Panc1 (cell line): ENCODE measurements around the gene KDM3B. TPM values are rescaled to one million over a fixed set of nuclear protein-coding genes. Genes with fewer than 3 reads are reported as not detected.
A peak's percentile ranks its signal among the peaks of the same experiment; 100 is the strongest.

Experiments used
- ATAC-seq: fragments of 200-7000 bp; cut with Tn5 transposase; 2 replicates; pipeline ENCODE4 v1.9.1; 2020; ENCODE audit warnings: mild to moderate bottlenecking, moderate library complexity
- BruUV-seq: library from RNA; stranded (reverse); fragments of 400-500 nt; replicated peaks from 2 replicates; lab custom pipeline; 2021; lab: Mats Ljungman, UMichigan
- CTCF ChIA-PET: fragments of 300-600 bp; sonication (Branson Sonifier 250); formaldehyde crosslinking; loops from one replicate; lab custom pipeline; 2022; ENCODE audit warnings: antibody characterized with exemption; lab: Charles Lee
- POLR2A ChIA-PET: fragments of 300-600 bp; sonication (Branson Sonifier 250); formaldehyde crosslinking; loops from one replicate; lab custom pipeline; 2022; ENCODE audit warnings: antibody characterized with exemption; lab: Charles Lee
- DNase-seq: peaks from one replicate; pipeline ENCODE4 v3.0.0-alpha.2; 2010; ENCODE audit warnings: low read depth, low spot score
- H3K27ac ChIP-seq: 2 replicates; pipeline ENCODE4 v1.5.1; 2011; ENCODE audit warnings: mild to moderate bottlenecking, low read length, inconsistent platforms
- H3K27me3 ChIP-seq: fragments of 200-500 bp; sonication (Bioruptor generic); 2 replicates; pipeline ENCODE4 v1.6.0; 2014; ENCODE audit warnings: low read length, inconsistent platforms; ENCODE audit not compliant: control insufficient read depth, insufficient read depth
- H3K36me3 ChIP-seq: fragments of 200-500 bp; sonication (Bioruptor generic); 2 replicates; pipeline ENCODE4 v1.5.1; 2014; ENCODE audit warnings: inconsistent platforms, mild to moderate bottlenecking, low read length, moderate library complexity; ENCODE audit not compliant: control insufficient read depth, insufficient read depth
- H3K4me1 ChIP-seq: 2 replicates; pipeline ENCODE4 v1.5.1; 2011; ENCODE audit warnings: inconsistent platforms, mild to moderate bottlenecking, low read length, moderate library complexity; ENCODE audit not compliant: control insufficient read depth, insufficient read depth
- H3K4me3 ChIP-seq, 2 experiments: 2 replicates each; pipeline ENCODE4 v1.5.1; 2011 to 2012; ENCODE audit warnings: low read depth in 2 of 2, low read length in 2 of 2, mild to moderate bottlenecking in 2 of 2, inconsistent platforms in 1 of 2, moderate library complexity in 1 of 2
- H3K9me3 ChIP-seq: fragments of 200-500 bp; sonication (Bioruptor generic); 2 replicates; pipeline ENCODE4 v1.5.1; 2014; ENCODE audit warnings: low read depth, mild to moderate bottlenecking, inconsistent platforms, low read length, moderate library complexity; ENCODE audit not compliant: control insufficient read depth, insufficient read depth
- CTCF ChIP-seq: fragments of 450-650 bp; IDR thresholded peaks from 2 replicates; pipeline ENCODE4 v1.5.1; 2017; ENCODE audit warnings: mild to moderate bottlenecking
- POLR2AphosphoS5 ChIP-seq: IDR thresholded peaks from 2 replicates; pipeline ENCODE4 v1.6.1; 2012; ENCODE audit warnings: mild to moderate bottlenecking, low read depth, low read length, moderate library complexity
- REST ChIP-seq, 2 experiments: IDR thresholded peaks; 2 replicates each; pipeline ENCODE4 v1.6.1; 2011 to 2012; ENCODE audit warnings: low read depth in 2 of 2, control low read depth in 1 of 2, low read length in 1 of 2, mild to moderate bottlenecking in 1 of 2, moderate library complexity in 1 of 2; ENCODE audit not compliant: insufficient read depth in 1 of 2
- SIN3A ChIP-seq: IDR thresholded peaks from 2 replicates; pipeline ENCODE4 v1.6.1; 2012; ENCODE audit warnings: low read depth, mild to moderate bottlenecking, low read length, moderate library complexity, borderline replicate concordance; ENCODE audit not compliant: insufficient read depth
- TCF7L2 ChIP-seq: IDR thresholded peaks from 2 replicates; pipeline ENCODE4 v1.6.1; 2011; ENCODE audit warnings: mild to moderate bottlenecking, low read depth, low read length, inconsistent platforms
- in situ Hi-C: cut with HindIII; loops from 2 replicates; pipeline ENCODE4 v1.10.0; 2016; ENCODE audit warnings: low sequenced_read_pairs, low pct_unique_long_range_greater_than_20kb
- intact Hi-C: fragments of 100-400 bp; cut with micrococcal nuclease; formaldehyde crosslinking; loops from one replicate; pipeline ENCODE4 v1.10.0; 2022; ENCODE audit not compliant: unreplicated experiment
- total RNA-seq: library from RNA; stranded (reverse); gene quantifications from one replicate; pipeline ENCODE4 v1.2.1, GENCODE V29; 2021; ENCODE audit not compliant: unreplicated experiment

Gene KDM3B
- total RNA-seq, 1 experiment from 2014 or later, result 65.0 TPM

GRCh38 chr5:138438724-138439476 is 86.4 kb downstream of the KDM3B start, which contains the start of gene REEP2:
Gene REEP2 (plus strand): TSS chr5:138439057. CDS start chr5:138439209, 152 bp downstream.
- ATAC-seq (peak; percentile 75), DNase-seq (no peak)
- no TSS peak for BruUV-seq
- TF ChIP-seq SIN3A, result 0 out of 2 replicates have a peak, but pooled peaks have one; percentile 34
- TF ChIP-seq POLR2AphosphoS5, result peak; percentile 58; the same call in 1 of the 2 replicates
- no peak for TF ChIP-seq CTCF
- no peak for TF ChIP-seq TCF7L2
- no peak for TF ChIP-seq REST (IDR thresholded peaks at IDR 0.05; ENCODE audit: insufficient read depth in 1 of 2, low read depth in 2 of 2, low read length in 1 of 2)
- H3K27ac ChIP-seq, result no peak within 1 kb of the TSS
- H3K36me3 ChIP-seq, result peaks cover 13% of the 10 kb centered on the region
- intact Hi-C loops (no loop called here), in situ Hi-C loops (no loop called here)
- H3K27me3 ChIP-seq, result no peaks in the 10 kb centered on the region
- peak within 1 kb of the TSS; percentile 45 to 52 for H3K4me3 ChIP-seq
- H3K4me1 ChIP-seq, result peaks cover 4% of the 10 kb centered on the region; the same call in 1 of the 2 replicates
- H3K9me3 ChIP-seq, result no peaks in the 10 kb centered on the region
- POLR2A ChIA-PET, result no interaction called here
- CTCF ChIA-PET, result interaction anchor here (0.6 to 1.0 kb wide), 2 partner anchors 65 to 661 kb away, joined by 3 to 4 read pairs; no protein-coding TSS in a partner anchor

GRCh38 chr5:138439477-138440158 is 87.1 kb downstream of the KDM3B start:
- POLR2A ChIA-PET, result no interaction called here
- H3K36me3 ChIP-seq, result peaks cover 11% of the 10 kb centered on the region
- no peaks in the 10 kb centered on the region for H3K9me3 ChIP-seq
- intact Hi-C loops, result no loop called here
- H3K27ac ChIP-seq, result no peak overlapping the region
- H3K4me1 ChIP-seq, result peaks cover 4% of the 10 kb centered on the region; the same call in 1 of the 2 replicates
- H3K4me3 ChIP-seq, result peak overlapping the region; percentile 34 to 45
- no peaks in the 10 kb centered on the region for H3K27me3 ChIP-seq
- CTCF ChIA-PET, result no interaction called here
- BruUV-seq, result no TSS peak
- TF ChIP-seq POLR2AphosphoS5 (no peak), SIN3A (no peak), REST (IDR thresholded peaks at IDR 0.05; ENCODE audit: insufficient read depth in 1 of 2, low read depth in 2 of 2, low read length in 1 of 2) (no peak), CTCF (no peak), TCF7L2 (no peak)
- no peak for DNase-seq
- in situ Hi-C loops, result no loop called here
- peak; percentile 33 for ATAC-seq
